MM.1S (cell line): Measurements from ENCODE around the gene BIRC6.
A peak's percentile ranks its signal among the peaks of the same experiment; 100 is the strongest.
"Not testable (repeated sequence)": the region's sequence is repeated elsewhere in the genome, so short reads cannot be mapped to it uniquely, and the experiment has no call there.

Source experiments
- DNase-seq: peaks from one replicate; pipeline ENCODE4 v3.0.0-alpha.2; 2015
- H2AFZ ChIP-seq: fragments of 300-600 bp; sonication (generic); 2 replicates; pipeline ENCODE4 v1.6.0; 2016; ENCODE audit warnings: antibody characterized with exemption, low read length
- H3F3A ChIP-seq: fragments of 300-600 bp; sonication (generic); 2 replicates; pipeline ENCODE4 v1.6.1; 2016; ENCODE audit warnings: mild to moderate bottlenecking, antibody characterized with exemption, low read length, moderate library complexity, mixed read lengths; ENCODE audit not compliant: insufficient read depth
- H3K27ac ChIP-seq: fragments of 300-600 bp; sonication (generic); 2 replicates; pipeline ENCODE4 v1.5.1; 2016; ENCODE audit warnings: mild to moderate bottlenecking, low read length
- H3K27me3 ChIP-seq: fragments of 300-600 bp; sonication (generic); replicated peaks from 2 replicates; pipeline ENCODE4 v1.6.0; 2016; ENCODE audit warnings: low read length; ENCODE audit not compliant: insufficient read depth
- H3K36me3 ChIP-seq: fragments of 300-600 bp; sonication (generic); replicated peaks from 2 replicates; pipeline ENCODE4 v1.6.1; 2016; ENCODE audit warnings: mild to moderate bottlenecking, low read length, mixed read lengths; ENCODE audit not compliant: insufficient read depth
- H3K4me1 ChIP-seq: fragments of 300-600 bp; sonication (generic); 2 replicates; pipeline ENCODE4 v1.6.1; 2016; ENCODE audit warnings: low read length, mixed read lengths
- H3K4me2 ChIP-seq: fragments of 300-600 bp; sonication (generic); 2 replicates; pipeline ENCODE4 v1.6.0; 2016; ENCODE audit warnings: low read depth, low read length
- H3K4me3 ChIP-seq: fragments of 300-600 bp; sonication (generic); 2 replicates; pipeline ENCODE4 v1.5.1; 2016; ENCODE audit warnings: low read length, mixed read lengths
- H3K79me2 ChIP-seq: fragments of 300-600 bp; sonication (generic); 2 replicates; pipeline ENCODE4 v1.6.1; 2016; ENCODE audit warnings: mixed run types, low read length, mixed read lengths
- H3K9ac ChIP-seq: fragments of 300-600 bp; sonication (generic); 2 replicates; pipeline ENCODE4 v1.6.1; 2016; ENCODE audit warnings: low read length, mixed read lengths
- H3K9me2 ChIP-seq: fragments of 300-600 bp; sonication (generic); replicated peaks from 2 replicates; pipeline ENCODE4 v1.6.1; 2016; ENCODE audit warnings: mild to moderate bottlenecking, low read length, mixed read lengths; ENCODE audit not compliant: insufficient read depth
- H3K9me3 ChIP-seq: fragments of 300-600 bp; sonication (generic); replicated peaks from 2 replicates; pipeline ENCODE4 v1.6.1; 2016; ENCODE audit warnings: mild to moderate bottlenecking, low read length, mixed read lengths; ENCODE audit not compliant: insufficient read depth
- H4K20me1 ChIP-seq: fragments of 300-600 bp; sonication (generic); 2 replicates; pipeline ENCODE4 v1.6.1; 2016; ENCODE audit warnings: mild to moderate bottlenecking, low read length, moderate library complexity, mixed read lengths; ENCODE audit not compliant: insufficient read depth
- CTCF ChIP-seq: fragments of 300-600 bp; sonication (generic); IDR thresholded peaks from 2 replicates; pipeline ENCODE4 v1.5.1; 2016; ENCODE audit warnings: antibody characterized with exemption, low read length, mixed read lengths
- EZH2 ChIP-seq: fragments of 300-600 bp; sonication (generic); optimal IDR thresholded peaks from 2 replicates; pipeline ENCODE3; 2017; ENCODE audit warnings: low read depth, mild to moderate bottlenecking, antibody characterized with exemption, low read length, mixed read lengths
- EZH2phosphoT487 ChIP-seq: fragments of 300-600 bp; sonication (generic); IDR thresholded peaks from 2 replicates; pipeline ENCODE4 v1.6.1; 2018; ENCODE audit warnings: antibody characterized with exemption, low read length

Gene BIRC6

DNA sequence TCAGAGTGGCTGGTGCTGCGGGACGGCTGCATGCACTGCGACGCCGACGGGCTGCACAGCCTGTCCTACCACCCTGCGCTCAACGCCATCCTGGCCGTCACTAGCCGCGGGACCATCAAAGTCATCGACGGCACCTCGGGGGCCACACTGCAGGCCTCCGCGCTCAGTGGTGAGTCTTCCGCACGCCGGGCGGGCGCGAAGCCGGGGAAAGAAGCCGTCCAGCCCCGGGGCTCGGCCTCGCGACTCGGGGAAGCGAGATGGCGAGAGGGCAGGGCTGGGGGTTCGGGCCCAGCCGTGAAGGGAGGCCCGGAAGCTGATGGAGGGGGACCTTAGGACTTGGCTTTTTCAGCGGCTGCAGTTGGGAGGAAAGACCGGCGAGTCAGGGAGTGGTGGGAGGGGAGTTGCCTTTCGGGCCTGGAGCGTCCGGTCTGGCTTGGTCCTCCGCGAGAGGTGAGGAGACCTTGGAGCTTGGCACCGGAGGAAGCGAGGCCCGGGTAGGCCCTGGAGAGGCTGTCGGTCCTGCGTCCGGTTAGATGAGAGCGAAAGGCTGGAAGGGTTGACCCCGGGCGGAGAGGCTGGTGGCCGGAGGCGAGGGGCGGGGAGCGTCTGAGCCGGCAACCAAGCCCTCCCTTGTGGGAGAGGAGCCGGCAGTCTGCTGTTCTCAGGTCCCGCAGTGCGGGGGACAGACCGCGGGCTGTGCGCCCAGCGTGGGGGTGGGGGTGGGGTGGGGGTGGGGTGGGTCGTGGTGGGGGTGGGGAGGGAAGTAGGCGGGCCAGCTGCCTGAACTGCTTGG lies 691 bp downstream of the BIRC6 start:
- Histone ChIP-seq H3K4me2 (peak overlapping the region; percentile 96), H3K4me1 (peaks cover 16% of the 10 kb centered on the region), H3K27ac (peak overlapping the region; percentile 80), H3K36me3 (peaks cover 3% of the 10 kb centered on the region; the same call in 1 of the 2 replicates), H3K4me3 (peak overlapping the region; percentile 100), H3K9me2 (no peaks in the 10 kb centered on the region), H3K9me3 (no peaks in the 10 kb centered on the region), H3K79me2 (peaks cover 53% of the 10 kb centered on the region), H3K9ac (peak overlapping the region; percentile 91), H3F3A (peaks cover 17% of the 10 kb centered on the region), H3K27me3 (no peaks in the 10 kb centered on the region), H4K20me1 (peaks cover 39% of the 10 kb centered on the region), H2AFZ (peak overlapping the region; percentile 56)
- no peak for TF ChIP-seq CTCF
- no peak for TF ChIP-seq EZH2phosphoT487
- no peak for TF ChIP-seq EZH2
- peak; percentile 36 for DNase-seq

DNA sequence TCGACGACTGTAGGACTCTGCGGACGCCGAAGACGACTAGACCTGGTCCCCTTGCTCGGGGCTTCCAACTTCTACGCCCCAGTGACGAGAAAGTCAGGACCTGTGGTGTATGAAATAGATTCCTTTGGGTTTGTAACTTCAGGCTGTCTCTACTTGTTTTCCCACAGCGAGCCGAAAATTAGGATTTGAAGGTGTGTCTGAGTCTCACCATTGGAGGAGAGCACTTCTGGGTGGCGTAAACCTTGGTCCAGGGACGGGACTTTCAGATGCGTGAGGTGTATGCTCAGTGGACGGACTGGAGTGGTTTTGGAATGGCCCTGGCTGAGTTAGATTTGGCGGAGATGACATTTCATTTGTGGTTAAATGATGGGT lies 1.3 kb downstream of the BIRC6 start:
- peak overlapping the region; percentile 96 for H3K4me2 ChIP-seq
- H4K20me1 ChIP-seq: peaks cover 44% of the 10 kb centered on the region
- H3K9me2 ChIP-seq: no peaks in the 10 kb centered on the region
- H3K4me3 ChIP-seq: peak overlapping the region; percentile 100
- peak overlapping the region; percentile 49; the same call in 1 of the 2 replicates for H3K9ac ChIP-seq
- peaks cover 3% of the 10 kb centered on the region; the same call in 1 of the 2 replicates for H3K36me3 ChIP-seq
- peak overlapping the region; percentile 25; the same call in 1 of the 2 replicates for H3K27ac ChIP-seq
- H3K4me1 ChIP-seq: peaks cover 16% of the 10 kb centered on the region
- DNase-seq: peak; percentile 7
- no peaks in the 10 kb centered on the region for H3K27me3 ChIP-seq
- no peaks in the 10 kb centered on the region for H3K9me3 ChIP-seq
- H3F3A ChIP-seq: peaks cover 17% of the 10 kb centered on the region
- no peak for TF ChIP-seq EZH2phosphoT487
- no peak for TF ChIP-seq CTCF
- TF ChIP-seq EZH2: no peak
- H3K79me2 ChIP-seq: peaks cover 59% of the 10 kb centered on the region
- no peak overlapping the region for H2AFZ ChIP-seq

DNA sequence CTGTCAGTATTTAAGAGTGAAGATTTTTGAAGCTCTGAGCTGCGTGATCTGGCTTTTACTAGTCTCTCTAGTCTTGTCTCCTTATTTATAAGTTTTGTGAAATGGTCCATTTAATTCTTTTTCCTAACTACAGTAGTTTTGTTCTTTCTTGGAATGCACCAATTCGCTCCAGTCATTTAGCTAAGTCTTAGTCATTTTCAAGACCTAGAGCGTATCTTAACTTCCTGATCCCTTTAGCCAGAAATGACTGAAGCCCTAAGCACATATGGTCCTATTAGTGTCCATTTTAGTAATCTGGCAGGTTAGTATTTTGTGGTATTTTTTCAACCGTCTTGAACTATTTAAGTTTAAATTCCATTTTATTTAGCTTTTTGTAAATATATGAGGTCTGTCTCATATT lies 3.6 kb downstream of the BIRC6 start:
- H3K9ac ChIP-seq: no peak overlapping the region
- H3K4me3 ChIP-seq: no peak overlapping the region
- peaks cover 82% of the 10 kb centered on the region for H3K79me2 ChIP-seq
- no peaks in the 10 kb centered on the region for H3K27me3 ChIP-seq
- peaks cover 17% of the 10 kb centered on the region for H3F3A ChIP-seq
- peaks cover 61% of the 10 kb centered on the region for H4K20me1 ChIP-seq
- no peaks in the 10 kb centered on the region for H3K9me3 ChIP-seq
- no peak overlapping the region for H3K4me2 ChIP-seq
- peaks cover 3% of the 10 kb centered on the region; the same call in 1 of the 2 replicates for H3K36me3 ChIP-seq
- DNase-seq: no peak
- H3K4me1 ChIP-seq: peaks cover 16% of the 10 kb centered on the region
- TF ChIP-seq EZH2: no peak
- TF ChIP-seq EZH2phosphoT487: no peak
- TF ChIP-seq CTCF: no peak
- no peaks in the 10 kb centered on the region for H3K9me2 ChIP-seq
- no peak overlapping the region for H2AFZ ChIP-seq
- H3K27ac ChIP-seq: no peak overlapping the region

- H3K79me2 ChIP-seq: peaks cover 100% of the 10 kb centered on the region
- peaks cover 65% of the 10 kb centered on the region for H4K20me1 ChIP-seq
- not testable (repeated sequence) for H3K4me3 ChIP-seq, H3K27ac ChIP-seq, H2AFZ ChIP-seq, H3F3A ChIP-seq, H3K36me3 ChIP-seq, H3K9me3 ChIP-seq, H3K9ac ChIP-seq, H3K4me2 ChIP-seq, H3K27me3 ChIP-seq, DNase-seq, H3K9me2 ChIP-seq
- H3K4me1 ChIP-seq: peaks cover 12% of the 10 kb centered on the region
These were observed 6.2 kb downstream of the BIRC6 start for GRCh38 chr2:32362997-32363396.
